ENCODE results near the gene NLRC5. TPM values are rescaled to one million over a fixed set of nuclear protein-coding genes. Genes with fewer than 3 reads are reported as not detected.

NLRC5 gene
- 3.3 to 4.9 TPM (median 4.1 TPM) in 5 replicates for total RNA-seq (2022; extraction: Qiagen RNA extraction; ENCODE audit: low read depth)

DNA sequence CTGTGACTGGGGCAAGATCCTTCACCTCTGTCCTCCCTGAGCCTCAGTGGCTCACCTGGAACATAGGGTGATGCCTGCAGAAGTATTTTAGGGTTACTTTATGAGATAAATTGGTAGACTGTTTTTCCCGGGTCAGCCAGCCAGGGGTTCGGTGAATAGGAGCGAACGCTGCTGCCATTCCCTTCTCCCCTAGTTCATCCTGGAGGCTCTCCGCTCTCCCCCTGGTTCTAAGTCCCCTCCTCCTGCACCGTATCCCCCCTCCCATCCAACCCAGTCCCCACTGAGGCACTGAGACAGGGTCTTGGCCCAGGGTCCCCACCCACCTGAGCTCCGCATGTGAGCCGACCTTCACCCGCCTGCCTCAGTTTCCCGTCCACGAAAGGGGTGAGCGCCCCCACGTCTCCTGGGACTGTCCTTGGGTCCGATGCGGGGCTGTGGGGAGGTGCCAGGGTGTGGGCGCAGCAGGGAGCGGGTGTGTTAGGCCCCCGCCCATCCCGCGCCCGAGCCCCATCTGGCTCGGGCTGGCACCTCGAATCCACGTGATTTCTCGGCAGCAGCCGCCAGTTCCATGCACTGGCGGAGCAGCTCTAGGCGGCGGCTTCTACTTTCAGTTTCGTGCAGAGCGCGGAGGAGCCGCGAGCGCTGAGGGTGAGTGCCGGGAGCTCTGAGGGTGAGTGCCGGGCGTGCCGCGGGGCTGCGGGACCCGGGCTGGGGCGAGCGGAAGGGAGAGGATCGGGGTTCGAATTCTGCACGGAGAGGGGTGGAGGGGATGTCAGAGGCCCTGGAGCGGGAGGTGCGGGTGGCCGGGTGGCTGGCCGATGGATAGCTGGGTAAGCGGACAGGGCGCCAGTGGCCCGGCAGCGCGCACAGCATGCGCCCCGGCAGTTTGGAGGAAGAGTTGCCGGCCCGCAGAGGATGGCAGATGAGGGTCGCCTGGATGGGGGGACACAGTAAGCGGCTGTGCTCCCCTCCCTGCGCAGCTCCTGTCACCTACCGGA, at the start of gene NLRC5:
NLRC5 (plus strand) TSS at position 610 of the 998 bp plus-strand sequence. CDS start 31,156 bp downstream, outside the sequence.

GRCh38 chr16:56961851-56962281, 27.5 kb upstream of the NLRC5 start, which contains the start of gene CETP:
TSS of gene CETP (plus strand) at chr16:56961950. CDS start at chr16:56961980, 30 bp downstream.

DNA sequence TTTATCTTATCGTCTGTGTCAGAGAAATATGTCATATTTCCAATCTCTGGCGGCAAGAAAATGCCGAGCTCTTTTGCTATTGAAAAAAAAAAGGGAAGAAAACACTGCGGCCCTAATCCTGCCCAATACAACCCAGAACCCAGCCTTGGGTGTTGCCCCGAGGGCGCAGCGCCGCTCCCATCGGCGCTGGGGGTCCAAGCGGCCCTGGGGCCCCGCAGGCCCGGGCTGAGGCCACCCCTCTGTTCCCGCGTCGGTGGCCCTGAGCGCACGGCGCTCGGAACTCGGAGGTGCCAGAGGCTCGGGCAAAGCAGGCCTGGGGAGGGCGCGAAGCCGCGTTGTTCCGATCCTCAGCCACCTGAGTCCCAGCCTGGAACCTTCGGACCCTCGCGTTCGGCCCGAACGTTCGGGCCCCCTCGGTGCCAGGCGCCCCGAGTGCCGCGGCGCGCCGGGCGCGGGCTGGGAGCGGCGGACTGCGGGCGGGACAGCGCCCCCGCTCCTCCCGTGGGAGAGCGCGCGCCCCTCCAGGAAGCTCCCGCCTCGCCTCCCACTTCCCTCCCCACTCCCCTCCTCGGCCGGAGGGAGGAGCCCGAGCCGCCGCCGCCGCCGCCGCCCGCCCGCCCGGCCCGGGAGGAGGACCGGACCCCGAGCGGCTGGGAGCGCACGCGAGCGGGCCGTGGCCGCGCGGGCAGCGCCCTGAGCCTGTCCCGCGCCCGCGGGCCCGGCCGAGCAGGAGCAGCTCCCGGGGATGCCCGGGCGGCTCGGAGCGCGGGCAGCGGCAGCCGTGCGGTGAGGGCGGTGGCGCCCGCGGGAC, 102.8 kb downstream of the NLRC5 start, which contains the start of gene CPNE2:
CPNE2 (plus strand) TSS at position 609 of the 811 bp plus-strand sequence. CDS start 18,160 bp downstream, outside the sequence.

Other genes with a start within 250 kb of the NLRC5 start
- gene SLC12A3, start 124.3 kb upstream of the NLRC5 start, total RNA-seq (2022; extraction: Qiagen RNA extraction; ENCODE audit: low read depth): not detected in 5 replicates
- gene HERPUD1, start 57.4 kb upstream of the NLRC5 start, total RNA-seq (2022; extraction: Qiagen RNA extraction; ENCODE audit: low read depth): 87.0 to 101 TPM (median 91.4 TPM) in 5 replicates
- gene CETP, start 27.6 kb upstream of the NLRC5 start, total RNA-seq (2022; extraction: Qiagen RNA extraction; ENCODE audit: low read depth): not detected in 5 replicates
- 38.1 to 47.9 TPM (median 45.5 TPM) in 5 replicates for gene CPNE2, start 103.0 kb downstream of the NLRC5 start, total RNA-seq (2022; extraction: Qiagen RNA extraction; ENCODE audit: low read depth)
- gene PSME3IP1, start 196.5 kb downstream of the NLRC5 start, total RNA-seq (2022; extraction: Qiagen RNA extraction; ENCODE audit: low read depth): 84.2 to 108 TPM (median 86.9 TPM) in 5 replicates
- 34.6 to 42.8 TPM (median 40.6 TPM) in 5 replicates for gene RSPRY1, start 196.8 kb downstream of the NLRC5 start, total RNA-seq (2022; extraction: Qiagen RNA extraction; ENCODE audit: low read depth)

Measured in A549 treated with GW870086 at 1 μM for 4 hours (cell line).